ENCODE results near the gene SET.

Gene SET

GRCh38 chr9:128729766-128730517, 40.9 kb downstream of the SET start:
- H3K9me3 Mint-ChIP-seq, result no peaks in the 10 kb centered on the region

GRCh38 chr9:128731093-128731492, 42.1 kb downstream of the SET start:
- Mint-ChIP-seq H3K4me3 (no peak overlapping the region), H3K27me3 (no peaks in the 10 kb centered on the region), H3K9me3 (no peaks in the 10 kb centered on the region), H3K27ac (no peak overlapping the region), H3K4me1 (peaks cover 27% of the 10 kb centered on the region)
- DNase-seq, result no peak
- ATAC-seq, result no peak

More at GRCh38 chr9:128729766-128730517, 40.9 kb downstream of the SET start:
- DNase-seq, result no peak
- Mint-ChIP-seq H3K27ac (no peak overlapping the region), H3K4me1 (peaks cover 39% of the 10 kb centered on the region), H3K4me3 (no peak overlapping the region), H3K27me3 (no peaks in the 10 kb centered on the region)
- ATAC-seq, result no peak

GRCh38 chr9:128731691-128732090, 42.7 kb downstream of the SET start:
- DNase-seq (no peak), ATAC-seq (no peak)
- no peak overlapping the region for H3K27ac Mint-ChIP-seq
- no peak overlapping the region for H3K4me3 Mint-ChIP-seq
- no peaks in the 10 kb centered on the region for H3K27me3 Mint-ChIP-seq
- H3K4me1 Mint-ChIP-seq, result peaks cover 26% of the 10 kb centered on the region
- H3K9me3 Mint-ChIP-seq, result no peaks in the 10 kb centered on the region

- no peak for ATAC-seq
- Mint-ChIP-seq H3K27ac (no peak overlapping the region), H3K4me3 (no peak overlapping the region), H3K9me3 (no peaks in the 10 kb centered on the region), H3K27me3 (no peaks in the 10 kb centered on the region), H3K4me1 (peaks cover 19% of the 10 kb centered on the region)
- no peak for DNase-seq
Observed at GRCh38 chr9:128732576-128732975, 43.6 kb downstream of the SET start.

GRCh38 chr9:128733256-128733655, 44.2 kb downstream of the SET start:
- Mint-ChIP-seq H3K9me3 (no peaks in the 10 kb centered on the region), H3K27me3 (no peaks in the 10 kb centered on the region), H3K4me1 (peaks cover 12% of the 10 kb centered on the region), H3K27ac (peak overlapping the region in 1 of 2 donors; percentile 58), H3K4me3 (no peak overlapping the region)
- DNase-seq (no peak), ATAC-seq (peak; percentile 43)

- ATAC-seq (no peak), DNase-seq (no peak)
- Mint-ChIP-seq H3K4me3 (no peak overlapping the region), H3K4me1 (peaks cover 11% of the 10 kb centered on the region), H3K27me3 (no peaks in the 10 kb centered on the region), H3K9me3 (no peaks in the 10 kb centered on the region), H3K27ac (peak overlapping the region in 1 of 2 donors; percentile 71)
Observed at GRCh38 chr9:128735373-128735772, 46.4 kb downstream of the SET start.

DNA sequence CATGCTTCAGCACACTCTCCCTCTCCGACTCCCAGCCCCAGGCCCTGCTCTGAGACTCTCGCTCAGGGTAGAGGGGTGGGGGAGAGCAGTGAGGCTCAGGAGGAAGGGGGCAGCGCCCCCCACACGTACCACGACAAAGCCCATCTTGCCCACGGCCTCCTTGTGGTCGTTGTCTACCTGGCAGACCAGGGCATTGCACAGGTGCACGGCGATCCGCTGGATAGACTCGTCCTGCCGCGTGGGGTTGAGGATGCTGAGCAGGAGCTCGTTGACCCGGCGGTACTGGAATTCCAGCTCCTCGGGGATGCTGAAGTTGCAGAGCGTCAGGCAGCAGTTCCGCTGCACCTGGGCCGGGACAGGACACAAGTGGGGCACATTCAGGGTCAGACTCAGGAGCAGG, 53.4 kb downstream of the SET start:
- no peak for ATAC-seq
- H3K4me3 Mint-ChIP-seq, result no peak overlapping the region
- H3K4me1 Mint-ChIP-seq, result no peaks in the 10 kb centered on the region
- no peaks in the 10 kb centered on the region for H3K27me3 Mint-ChIP-seq
- no peak for DNase-seq
- H3K27ac Mint-ChIP-seq, result no peak overlapping the region
- no peaks in the 10 kb centered on the region for H3K9me3 Mint-ChIP-seq

DNA sequence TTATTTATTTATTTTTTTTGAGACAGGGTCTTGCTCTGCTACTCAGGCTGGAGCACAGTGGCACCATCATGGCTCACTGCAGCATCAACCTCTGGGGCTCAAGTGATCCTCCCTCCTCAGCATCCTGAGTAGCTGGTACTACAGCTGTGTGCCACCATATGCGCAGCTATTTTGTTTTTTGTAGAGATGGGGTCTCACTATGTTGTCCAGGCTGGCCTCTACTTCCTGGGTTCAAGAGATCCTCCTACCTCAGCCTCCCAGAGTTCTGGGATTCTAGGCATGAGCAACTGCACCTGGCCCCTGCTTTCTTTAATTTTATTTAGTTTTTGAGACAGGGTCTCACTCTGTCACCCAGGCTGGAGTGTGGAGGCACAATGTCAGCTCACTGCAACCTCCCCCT, 54.4 kb downstream of the SET start:
- H3K9me3 Mint-ChIP-seq, result no peaks in the 10 kb centered on the region
- no peak for ATAC-seq
- no peak overlapping the region for H3K27ac Mint-ChIP-seq
- no peaks in the 10 kb centered on the region for H3K4me1 Mint-ChIP-seq
- no peak overlapping the region for H3K4me3 Mint-ChIP-seq
- no peaks in the 10 kb centered on the region for H3K27me3 Mint-ChIP-seq
- DNase-seq, result no peak

Measured in stimulated activated naive CD8-positive, alpha-beta T cell treated with anti-CD3 and anti-CD28 coated beads, Interleukin-15, amount 100 ng/mL, for 72 hours (primary cell).